Measurements from ENCODE around the gene MRPS31.
A peak's percentile ranks its signal among the peaks of the same experiment; 100 is the strongest.
"Not testable (repeated sequence)": the region's sequence is repeated elsewhere in the genome, so short reads cannot be mapped to it uniquely, and the experiment has no call there.

Gene MRPS31

GRCh38 chr13:40789275-40790153, 18.5 kb upstream of the MRPS31 start, which contains the start of gene SLC25A15:
SLC25A15 (plus strand) TSS chr13:40789611; CDS start chr13:40793227, 3,616 bp downstream.
- peak; percentile 68 for DNase-seq

DNA sequence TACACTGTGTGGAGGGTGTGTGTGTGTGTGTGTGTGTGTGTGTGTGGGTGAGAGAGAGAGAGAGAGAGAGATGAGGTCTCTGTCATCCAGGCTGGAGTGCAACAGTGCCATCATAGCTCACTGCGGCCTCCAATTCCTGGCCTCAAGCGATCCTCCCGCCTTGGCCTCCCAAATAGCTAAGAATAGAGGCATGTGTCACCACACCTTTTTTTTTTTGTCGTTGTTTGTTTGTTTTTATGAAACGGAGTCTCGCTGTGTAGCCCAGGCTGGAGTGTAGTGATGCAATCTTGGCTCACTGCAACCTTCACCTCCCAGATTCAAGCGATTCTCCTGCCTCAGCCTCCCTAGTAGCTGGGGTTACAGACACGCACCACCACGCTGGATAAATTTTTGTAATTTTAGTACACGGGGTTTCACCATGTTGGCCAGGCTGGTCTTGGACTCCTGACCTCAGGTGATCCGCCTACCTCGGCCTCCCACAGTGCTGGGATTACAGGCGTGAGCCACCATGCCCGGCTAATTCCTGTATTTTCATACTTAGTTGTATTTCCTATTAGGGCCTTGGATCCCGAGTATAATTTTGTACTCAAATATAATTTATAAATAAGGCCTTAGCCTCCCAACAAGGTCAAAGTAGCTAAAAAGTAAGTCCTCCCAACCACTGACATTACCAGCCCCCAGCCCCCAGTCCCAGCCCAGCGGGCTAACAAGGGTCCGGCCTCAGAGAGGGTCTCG, 17.7 kb upstream of the MRPS31 start:
- not testable (repeated sequence) for DNase-seq

- no peak for DNase-seq
These were observed 16.1 kb upstream of the MRPS31 start for GRCh38 chr13:40787062-40787461.

DNA sequence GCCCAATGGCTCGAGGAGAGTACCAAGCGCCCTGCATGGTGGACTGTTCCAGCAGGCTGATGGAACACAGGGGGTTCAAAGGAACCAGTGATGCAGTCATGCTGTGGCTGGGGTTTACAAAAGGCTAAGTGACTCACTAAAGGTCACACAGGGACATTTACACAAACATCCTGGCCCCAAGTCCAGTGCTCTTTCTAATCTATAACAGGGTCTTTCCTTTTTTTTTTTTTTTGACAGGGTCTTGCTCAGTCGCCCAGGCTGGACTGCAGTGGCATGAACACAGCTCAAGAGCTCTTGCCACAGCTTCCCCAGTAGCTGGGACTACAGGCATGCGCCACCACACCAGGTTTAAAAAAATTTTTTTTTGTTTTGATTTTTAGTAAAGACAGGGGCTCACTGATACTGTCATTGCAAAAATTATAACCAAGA, 15.6 kb upstream of the MRPS31 start:
- DNase-seq = no peak

DNA sequence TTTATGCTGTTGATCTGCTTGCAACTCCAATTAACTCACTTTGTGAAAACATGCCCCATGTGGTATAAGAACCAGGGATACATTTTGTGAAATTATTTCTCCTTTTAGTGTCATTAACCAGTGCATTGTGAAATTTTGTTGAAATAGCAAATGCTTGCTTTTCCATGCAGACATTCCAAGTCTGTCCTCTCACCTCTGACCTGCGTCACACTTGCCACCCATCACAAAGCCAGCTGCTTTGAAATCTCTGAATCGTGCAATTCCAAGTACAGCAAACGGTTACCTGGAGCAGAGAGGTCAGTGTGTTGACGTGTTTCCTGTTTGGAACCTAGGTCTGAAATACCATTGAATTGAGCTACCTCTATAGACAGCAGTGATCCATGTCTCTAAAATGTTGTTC, 13.6 kb upstream of the MRPS31 start:
- DNase-seq = no peak

GRCh38 chr13:40782971-40783370, 12.0 kb upstream of the MRPS31 start:
- DNase-seq = not testable (repeated sequence)

GRCh38 chr13:40781717-40782116, 10.7 kb upstream of the MRPS31 start:
- no peak for DNase-seq

- DNase-seq = no peak
These were observed 9.9 kb upstream of the MRPS31 start for GRCh38 chr13:40780822-40781401.

DNA sequence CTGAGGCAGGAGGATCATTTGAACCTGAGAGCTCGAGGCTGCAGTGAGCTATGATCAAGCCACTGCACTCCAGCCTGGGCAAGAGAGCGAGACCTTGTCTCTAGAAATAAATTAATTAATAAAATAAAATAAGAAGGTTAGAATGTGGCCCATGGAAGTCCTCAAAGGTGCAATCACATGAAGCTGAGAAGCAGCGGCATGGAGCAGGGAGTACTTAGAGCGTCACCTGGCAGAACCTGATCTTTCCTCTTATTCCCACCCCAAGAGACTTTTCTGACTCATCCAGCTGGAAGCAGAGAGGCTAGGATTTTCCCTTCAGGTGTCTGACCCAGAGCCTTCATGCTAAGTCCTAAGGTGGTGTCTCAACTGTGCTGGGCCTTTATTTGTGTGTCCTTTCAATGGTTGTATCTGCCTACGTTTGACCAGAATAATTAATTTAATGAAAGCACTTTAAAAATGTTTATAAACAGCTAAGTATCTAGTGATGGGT, 8.9 kb upstream of the MRPS31 start:
- DNase-seq = no peak

- no peak for DNase-seq
These were observed 8.1 kb upstream of the MRPS31 start for GRCh38 chr13:40779049-40779448.

DNA sequence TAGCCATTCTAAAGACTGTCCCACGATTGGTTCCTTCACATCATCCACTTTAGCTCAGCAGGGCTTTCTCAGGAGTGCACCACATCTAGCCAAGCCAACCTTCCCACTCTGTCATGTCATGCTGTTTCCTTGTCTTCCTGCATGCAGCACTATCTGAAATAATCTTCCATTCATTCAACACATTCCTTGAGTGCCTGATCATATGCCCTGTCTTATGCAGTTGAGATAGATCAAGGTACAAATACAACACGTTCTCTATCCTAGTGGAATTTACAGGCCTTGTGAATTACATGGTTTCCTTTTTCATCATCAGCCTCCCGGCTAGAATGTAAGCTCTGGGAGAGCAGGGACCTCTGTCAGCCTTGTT, 6.8 kb upstream of the MRPS31 start:
- DNase-seq = no peak

DNA sequence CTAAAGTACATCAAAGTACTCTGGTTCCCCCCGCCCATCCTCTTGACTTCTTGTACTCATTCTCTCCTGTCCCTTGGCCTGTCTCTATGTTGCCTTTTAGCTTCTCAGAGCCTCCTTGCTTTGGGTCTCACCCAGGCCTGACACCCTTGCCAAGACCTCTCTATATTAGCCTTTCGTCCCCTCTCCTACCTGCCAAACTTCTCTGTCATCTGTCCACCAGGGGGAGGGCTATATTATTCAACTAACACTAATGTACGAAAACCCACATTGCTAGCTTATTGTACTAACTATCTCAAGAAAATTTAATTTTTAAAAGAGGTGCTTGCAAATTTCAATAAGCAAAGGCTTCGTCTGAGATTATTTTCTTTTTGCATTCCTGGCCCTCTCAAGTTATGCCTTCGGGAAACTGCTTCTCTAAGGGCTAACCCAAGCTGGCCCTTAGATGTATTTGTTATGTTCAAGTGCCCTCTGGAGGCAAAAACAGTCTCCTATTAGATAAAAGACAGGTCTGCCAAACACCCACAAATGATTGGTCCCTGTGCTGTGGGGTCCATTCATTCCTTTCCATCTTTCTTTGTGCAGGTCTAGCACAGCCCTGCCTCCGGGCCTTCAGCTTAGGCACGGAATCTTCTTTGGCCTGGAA, 6.3 kb upstream of the MRPS31 start:
- peak; percentile 49 for DNase-seq

DNA sequence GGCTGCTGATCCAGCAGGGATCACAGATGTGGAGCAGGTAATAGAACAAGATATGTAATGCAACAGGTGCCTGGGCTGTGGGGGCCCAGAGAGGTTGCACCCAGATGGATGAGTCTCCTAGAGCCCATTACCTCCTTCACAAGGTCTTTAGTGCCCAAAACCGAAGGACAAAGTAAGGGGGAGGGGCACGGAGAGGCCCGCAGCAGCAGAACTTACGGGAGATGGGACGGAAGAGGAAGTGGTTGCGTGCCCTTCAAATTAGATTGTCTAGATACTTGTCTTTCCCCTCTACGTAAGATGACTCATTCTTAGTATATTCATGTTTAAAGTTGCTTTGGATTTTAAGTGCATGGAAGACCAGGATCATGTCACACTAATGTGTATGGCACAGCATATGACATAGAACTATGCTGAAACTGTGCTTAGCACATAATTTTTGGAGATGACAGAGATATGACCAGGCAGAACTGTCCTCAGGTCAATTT, 5.7 kb upstream of the MRPS31 start:
- DNase-seq = peak; percentile 73

GRCh38 chr13:40776232-40776631, 5.2 kb upstream of the MRPS31 start:
- DNase-seq = peak; percentile 25

GRCh38 chr13:40774672-40775071, 3.7 kb upstream of the MRPS31 start:
- DNase-seq = no peak

DNA sequence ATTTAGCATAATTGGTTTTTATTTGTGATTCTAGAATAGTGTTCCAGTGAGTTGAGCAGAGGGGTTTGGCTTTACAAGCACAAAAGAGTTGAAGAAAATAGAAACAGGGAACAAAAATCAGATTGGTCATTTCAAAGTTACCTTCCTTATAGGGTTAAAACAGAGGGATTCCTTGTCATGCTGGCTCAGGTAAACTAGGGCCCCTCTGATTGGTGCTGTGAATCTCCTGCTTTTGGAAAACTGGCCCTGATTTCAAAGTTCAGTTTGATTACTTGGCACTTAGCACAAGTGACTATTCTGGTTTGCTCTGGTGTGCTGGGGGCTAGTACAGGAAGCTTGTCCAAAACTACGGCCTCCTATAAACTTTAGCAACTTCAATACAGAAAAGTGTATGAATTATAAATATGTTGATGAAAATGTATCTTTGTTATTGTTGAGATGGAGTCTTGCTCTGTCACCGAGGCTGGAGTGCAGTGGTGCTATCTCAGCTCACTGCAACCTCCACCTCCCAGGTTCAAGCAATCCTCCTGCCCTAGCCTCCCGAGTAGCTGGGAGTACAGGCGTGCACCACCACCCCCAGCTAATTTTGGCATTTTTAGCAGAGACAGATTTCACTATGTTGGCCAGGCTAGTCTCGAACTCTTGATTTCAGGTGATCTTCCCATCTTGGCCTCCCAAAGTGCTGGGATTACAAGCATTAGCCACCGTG, 1.9 kb upstream of the MRPS31 start:
- no peak for DNase-seq

- no peak for DNase-seq
These were observed 419 bp downstream of the MRPS31 start for GRCh38 chr13:40770609-40770933.

- no peak for DNase-seq
These were observed 1.0 kb downstream of the MRPS31 start for GRCh38 chr13:40769970-40770369.

DNA sequence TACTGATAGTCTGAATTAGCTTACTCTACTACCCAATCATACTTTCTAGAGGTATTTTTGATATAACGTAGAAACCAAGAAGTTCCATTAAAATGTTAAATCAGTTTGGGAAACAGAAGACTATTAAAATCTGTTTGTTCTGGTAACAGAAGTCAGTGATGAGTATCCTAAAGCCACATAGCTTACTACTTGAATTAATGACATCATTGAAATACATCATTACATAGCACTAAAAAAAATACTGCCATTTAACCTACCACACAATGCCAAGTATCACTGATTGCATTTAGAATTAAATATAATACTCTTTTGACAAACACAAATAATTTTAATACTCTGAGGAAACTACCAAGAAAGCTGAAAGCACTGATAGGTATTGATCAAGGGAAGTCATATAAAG, 5.4 kb downstream of the MRPS31 start:
- no peak for DNase-seq

DNA sequence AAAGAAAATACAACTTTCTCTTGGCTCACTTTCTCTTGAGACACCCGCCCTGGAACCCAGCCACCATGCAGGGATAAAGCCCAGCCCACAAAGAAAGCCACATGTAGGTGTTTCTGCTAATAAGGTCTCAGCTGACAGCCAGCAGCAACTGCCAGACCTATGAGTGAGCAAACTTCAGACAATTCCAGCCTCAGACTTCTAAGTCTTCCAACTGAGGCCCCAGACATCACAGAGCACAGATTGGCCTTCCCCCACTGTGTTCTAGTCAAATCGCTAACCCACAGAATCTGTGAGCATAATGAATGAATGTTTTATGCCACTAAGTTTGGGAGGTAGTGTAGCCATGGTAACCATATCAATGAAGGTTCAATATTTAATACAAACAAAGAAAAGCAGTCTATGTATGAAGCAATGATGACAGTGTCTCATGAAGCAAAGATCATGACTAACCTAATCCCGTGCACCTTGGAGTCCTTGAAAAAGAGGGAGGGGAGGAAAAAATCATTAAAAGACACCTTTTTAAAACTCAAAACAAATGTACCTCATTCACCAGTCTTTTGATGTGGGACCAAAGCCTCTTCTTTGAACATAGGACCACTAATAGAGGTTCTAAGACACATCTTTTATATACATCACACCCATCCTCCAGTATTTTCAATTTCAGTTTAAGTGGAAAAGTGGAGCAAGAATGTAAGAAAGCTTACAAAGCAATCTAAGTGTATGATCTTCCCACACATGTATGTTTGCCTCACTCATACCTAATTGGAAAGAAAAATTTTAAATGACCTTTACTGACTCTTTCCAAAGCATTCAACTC, 6.2 kb downstream of the MRPS31 start:
- peak; percentile 67 for DNase-seq

GRCh38 chr13:40762849-40763248, 8.1 kb downstream of the MRPS31 start:
- DNase-seq = no peak
